Testis (tissue), 3 donors: Measurements from ENCODE around the gene DNAH10. TPM values are rescaled to one million over a fixed set of nuclear protein-coding genes. Genes with fewer than 3 reads are reported as not detected.

Experiments
- DNase-seq: peaks from one replicate; pipeline ENCODE4 v3.0.0-alpha.2; 2019
- H3K27ac ChIP-seq, 2 donors: fragments of 200-600 bp; sonication (generic); one replicate each; pipeline ENCODE4 v1.5.1; 2019
- H3K27me3 ChIP-seq: fragments of 200-600 bp; sonication (generic); one replicate; pipeline ENCODE4 v1.5.1; 2019
- H3K36me3 ChIP-seq: fragments of 200-600 bp; sonication (generic); one replicate; pipeline ENCODE4 v1.5.1; 2017; ENCODE audit warnings: low read depth; ENCODE audit errors: missing control alignments
- H3K4me1 ChIP-seq: fragments of 200-600 bp; sonication (generic); one replicate; pipeline ENCODE4 v1.5.1; 2019
- H3K4me3 ChIP-seq, 2 donors: fragments of 200-600 bp; sonication (generic); one replicate each; pipeline ENCODE4 v1.5.1; 2017 to 2019
- H3K9me3 ChIP-seq: fragments of 200-600 bp; sonication (generic); one replicate; pipeline ENCODE4 v1.5.1; 2017
- CTCF ChIP-seq, 3 experiments: fragments of 450-650 bp in 2 of 3; fragments of 200-600 bp in 1 of 3; sonication (generic) in 1 of 3; IDR thresholded peaks; one replicate each; pipeline ENCODE4 v1.5.1; 2016 to 2019; ENCODE audit warnings: antibody characterized with exemption in 3 of 3, mild to moderate bottlenecking in 2 of 3, moderate library complexity in 1 of 3
- POLR2A ChIP-seq: fragments of 450-650 bp; IDR thresholded peaks from one replicate; pipeline ENCODE4 v1.6.1; 2017; ENCODE audit warnings: antibody characterized with exemption, mild to moderate bottlenecking, moderate library complexity
- WGBS, 2 donors: methylation state at CpG; one replicate each; pipeline ENCODE4 v1.1.5; 2018; 5-methylcytosine and 5-hydroxymethylcytosine counted together
- intact Hi-C: fragments of 100-400 bp; cut with DNase I; formaldehyde crosslinking; loops from one replicate; pipeline ENCODE4 v1.15.1; 2023; ENCODE audit warnings: low total_unique reads
- polyA plus RNA-seq: library from polyadenylated mRNA; stranded (reverse); fragments of 350-450 nt; fragmentation: Illumina TruSeq; extraction: RNeasy Lipid Tissue Mini Kit (QIAGEN cat#74804); gene quantifications from one replicate; pipeline ENCODE4 v1.2.3, GENCODE V29; 2014; ENCODE audit warnings: low read depth, low replicate concordance; ENCODE audit not compliant: insufficient read depth
- total RNA-seq, 2 donors: library from RNA; depleted of rRNA; stranded (reverse); fragments of >200 nt; gene quantifications; one replicate each; pipeline ENCODE4 v1.2.3, GENCODE V29; 2016

Gene DNAH10
- total and polyA plus RNA-seq, 3 donors from 2014 or later, result 15.4 to 29.3 (median 24.3) TPM

- H3K27me3 ChIP-seq, result no peaks in the 10 kb centered on the region
- no peak overlapping the region for H3K4me3 ChIP-seq
- H3K27ac ChIP-seq, result no peak overlapping the region
- TF ChIP-seq CTCF (IDR thresholded peaks at IDR 0.05) (no peak), POLR2A (no peak)
- no peaks in the 10 kb centered on the region for H3K9me3 ChIP-seq
- H3K36me3 ChIP-seq, result no peaks in the 10 kb centered on the region
- no peak for DNase-seq
- 38 to 52% methylated on average over 3 of the region's 3 CpGs for WGBS, 2 donors
- intact Hi-C loops, result no loop called here
- H3K4me1 ChIP-seq, result no peaks in the 10 kb centered on the region
Measured at GRCh38 chr12:123860377-123860776, 98.3 kb downstream of the DNAH10 start.

GRCh38 chr12:123861392-123861791 is 99.3 kb downstream of the DNAH10 start:
- TF ChIP-seq CTCF (IDR thresholded peaks at IDR 0.05) (no peak), POLR2A (no peak)
- no peak overlapping the region for H3K27ac ChIP-seq
- H3K27me3 ChIP-seq, result no peaks in the 10 kb centered on the region
- H3K4me3 ChIP-seq, result no peak overlapping the region
- intact Hi-C loops, result no loop called here
- H3K4me1 ChIP-seq, result no peaks in the 10 kb centered on the region
- DNase-seq, result no peak
- no peaks in the 10 kb centered on the region for H3K36me3 ChIP-seq
- 73 to 92% methylated on average over 4 of the region's 4 CpGs for WGBS, 2 donors
- no peaks in the 10 kb centered on the region for H3K9me3 ChIP-seq

GRCh38 chr12:123867141-123867540 is 105.0 kb downstream of the DNAH10 start:
- Histone ChIP-seq H3K9me3 (no peaks in the 10 kb centered on the region), H3K36me3 (no peaks in the 10 kb centered on the region), H3K27me3 (no peaks in the 10 kb centered on the region), H3K4me3 (no peak overlapping the region), H3K4me1 (no peaks in the 10 kb centered on the region), H3K27ac (no peak overlapping the region)
- TF ChIP-seq CTCF (IDR thresholded peaks at IDR 0.05) (no peak), POLR2A (no peak)
- intact Hi-C loops, result no loop called here
- DNase-seq, result no peak
- 73 to 77% methylated on average over 1 of the region's 1 CpG for WGBS, 2 donors

GRCh38 chr12:123868791-123869190 is 106.7 kb downstream of the DNAH10 start:
- Histone ChIP-seq H3K27me3 (no peaks in the 10 kb centered on the region), H3K9me3 (no peaks in the 10 kb centered on the region)
- intact Hi-C loops, result no loop called here

More at GRCh38 chr12:123868791-123869190, 106.7 kb downstream of the DNAH10 start:
- TF ChIP-seq CTCF (IDR thresholded peaks at IDR 0.05) (no peak), POLR2A (no peak)
- H3K27ac ChIP-seq, result no peak overlapping the region
- H3K4me1 ChIP-seq, result no peaks in the 10 kb centered on the region
- H3K4me3 ChIP-seq, result no peak overlapping the region
- WGBS, 2 donors, result 93 to 94% methylated on average over 9 to 10 of the region's 10 CpGs
- H3K36me3 ChIP-seq, result no peaks in the 10 kb centered on the region
- no peak for DNase-seq
